ENCODE measurements around the gene ARMC8.

- no peak for TF ChIP-seq CTCF (IDR thresholded peaks at IDR 0.05)
- TF ChIP-seq POLR2A (IDR thresholded peaks at IDR 0.05), result no peak
Observed at GRCh38 chr3:138282836-138283235, 95.7 kb downstream of the ARMC8 start.
